ENCODE measurements around the gene SEMA4C.
"Not testable (repeated sequence)": the region's sequence is repeated elsewhere in the genome, so short reads cannot be mapped to it uniquely, and the experiment has no call there.

Gene SEMA4C

GRCh38 chr2:96864343-96865091 lies 5.4 kb downstream of the SEMA4C start:
- no peak for DNase-seq

GRCh38 chr2:96863575-96864342 lies 6.1 kb downstream of the SEMA4C start:
- DNase-seq, result no peak

DNA sequence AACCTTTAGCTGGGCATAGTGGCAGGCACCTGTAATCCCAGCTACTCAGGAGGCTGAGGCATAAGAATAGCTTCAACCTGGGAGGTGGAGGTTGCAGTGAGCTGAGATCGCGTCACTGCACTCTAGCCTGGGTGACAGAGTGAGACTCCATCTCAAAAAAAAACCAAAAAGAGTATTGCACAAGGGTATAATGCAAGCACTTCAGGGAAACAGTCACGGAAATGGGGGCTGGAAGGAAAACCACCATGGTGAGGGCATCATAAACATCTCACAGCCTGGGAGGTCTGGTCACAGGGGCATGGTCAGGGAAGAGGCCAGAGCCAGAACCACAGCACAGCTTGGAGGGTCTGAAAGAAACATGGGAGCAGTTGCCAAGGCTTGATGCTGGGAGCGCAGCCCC lies 6.8 kb downstream of the SEMA4C start:
- not testable (repeated sequence) for DNase-seq

DNA sequence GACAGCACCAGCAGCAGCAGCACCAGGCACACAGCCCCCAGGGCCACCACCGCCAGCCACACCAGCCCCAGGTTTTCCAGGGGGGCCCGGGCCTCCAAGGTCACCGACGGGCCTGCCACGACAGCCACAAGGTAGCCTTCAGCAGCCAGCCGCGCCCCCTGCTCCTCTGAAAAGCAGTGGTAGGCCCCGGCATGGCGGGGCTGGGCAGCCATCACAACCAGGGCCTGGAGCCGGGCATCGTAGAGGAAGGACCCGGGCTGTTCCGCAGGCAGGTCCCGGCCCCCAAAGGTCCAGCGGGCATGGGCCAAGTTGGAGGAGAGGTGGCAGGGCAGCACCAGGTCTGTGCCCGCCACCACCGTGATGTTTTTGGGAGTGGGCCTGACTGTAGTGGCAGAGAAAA lies 8.8 kb downstream of the SEMA4C start:
- no peak for DNase-seq

GRCh38 chr2:96860065-96861029 lies 9.5 kb downstream of the SEMA4C start:
- no peak for DNase-seq

GRCh38 chr2:96859681-96860064 lies 10.2 kb downstream of the SEMA4C start:
- DNase-seq, result no peak

DNA sequence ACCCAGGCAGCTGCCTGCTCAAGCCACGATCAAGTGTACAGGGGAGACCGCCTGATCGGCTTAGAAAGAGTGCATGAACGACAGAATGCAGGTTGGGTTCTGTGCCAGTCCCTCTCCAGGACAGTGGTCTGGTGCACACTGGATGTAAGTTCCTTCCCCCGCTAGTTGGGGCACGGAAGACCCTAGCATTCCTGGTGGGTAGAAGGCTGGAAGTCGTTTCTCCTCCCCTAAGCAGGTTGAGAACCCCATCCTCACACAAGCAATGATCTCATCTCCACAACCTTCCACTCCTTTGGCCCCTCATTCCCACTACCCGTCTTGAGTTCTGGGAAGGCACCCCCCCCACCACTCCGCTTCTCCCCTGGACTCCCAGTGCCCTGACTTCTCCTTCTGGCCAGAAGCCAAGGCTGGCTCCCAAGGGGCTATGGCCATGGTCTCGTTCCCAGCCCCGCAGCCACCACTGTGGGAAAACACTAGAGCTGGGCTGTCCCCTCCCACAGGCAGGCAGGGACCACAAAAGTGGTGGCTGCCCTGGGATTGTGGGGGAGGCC lies 10.7 kb downstream of the SEMA4C start:
- DNase-seq, result no peak

GRCh38 chr2:96857667-96858372 lies 12.1 kb downstream of the SEMA4C start, which contains the start of gene ANKRD39:
Gene ANKRD39, minus strand, starts transcription at chr2:96858016. Its CDS starts 29 bp downstream, at chr2:96857987.
- peak; percentile 97 for DNase-seq

DNA sequence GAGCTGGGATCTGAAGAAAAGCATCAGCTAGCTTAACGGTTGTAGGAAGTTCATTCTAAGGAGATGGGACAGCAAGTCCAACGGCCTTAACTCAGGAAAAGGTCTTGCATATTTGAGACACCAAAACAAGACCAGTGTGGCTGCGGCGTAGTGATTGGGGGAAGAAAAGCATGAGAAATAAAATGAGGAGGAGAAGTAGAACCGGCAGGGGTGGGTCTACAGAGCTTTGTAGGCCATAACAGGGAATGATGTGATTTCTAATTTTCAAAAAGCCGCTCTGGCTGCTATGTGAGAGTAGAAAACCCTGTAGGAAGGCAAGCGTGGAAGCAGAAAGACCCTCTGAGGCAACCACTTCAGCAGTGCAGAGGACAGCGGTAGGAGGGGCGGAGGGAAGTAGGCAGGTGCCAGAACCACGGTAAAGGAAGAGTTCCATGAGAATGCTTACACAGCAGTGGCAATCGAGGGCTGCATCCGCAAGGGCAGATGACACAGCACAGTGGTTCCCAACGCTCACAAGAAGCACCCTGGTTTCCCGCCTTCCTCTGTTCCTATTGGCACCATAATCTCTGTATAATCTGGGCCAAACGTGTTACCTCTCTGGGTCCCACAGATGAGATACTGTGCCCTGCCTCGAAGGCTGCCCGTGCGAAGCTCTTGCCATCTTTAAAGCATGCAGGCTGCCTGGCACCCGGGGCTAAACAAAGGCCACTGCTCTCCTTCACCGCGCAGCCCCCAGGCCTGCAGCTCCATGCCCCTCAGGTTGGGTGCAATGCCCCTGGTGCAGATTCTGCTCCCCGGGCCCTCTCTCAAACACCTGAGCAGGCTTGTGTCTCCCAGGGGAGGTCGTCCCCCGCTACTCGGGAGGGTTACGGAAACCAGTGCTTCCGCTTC lies 12.9 kb downstream of the SEMA4C start:
- no peak for DNase-seq

GRCh38 chr2:96853321-96853720 lies 16.6 kb downstream of the SEMA4C start:
- no peak for DNase-seq

DNA sequence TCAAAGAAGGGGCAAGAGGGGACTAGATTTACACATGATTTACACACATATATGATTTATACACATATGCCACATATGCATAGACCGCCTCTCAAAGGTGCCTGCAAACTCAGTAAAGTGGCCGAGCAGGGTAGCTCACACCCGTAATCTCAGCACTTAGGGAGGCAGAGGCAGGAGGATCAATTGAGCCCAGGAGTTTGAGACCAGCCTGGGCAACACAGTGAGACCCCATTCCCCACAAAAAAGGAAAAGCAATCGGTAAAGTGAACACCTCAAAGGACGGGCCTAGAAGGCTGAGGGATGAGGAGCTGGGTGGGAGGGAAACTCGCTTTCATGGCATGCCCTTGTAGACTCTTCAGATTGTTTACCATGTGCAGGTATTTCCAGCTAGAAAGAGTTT lies 17.2 kb downstream of the SEMA4C start:
- DNase-seq, result no peak

GRCh38 chr2:96848264-96848663 lies 21.6 kb downstream of the SEMA4C start:
- no peak for DNase-seq

- DNase-seq, result no peak
Measured at GRCh38 chr2:96847586-96847985, 22.3 kb downstream of the SEMA4C start.

- no peak for DNase-seq
Measured at GRCh38 chr2:96846825-96847224, 23.1 kb downstream of the SEMA4C start.

- DNase-seq, result no peak
Measured at GRCh38 chr2:96844405-96844808, 25.5 kb downstream of the SEMA4C start.

DNA sequence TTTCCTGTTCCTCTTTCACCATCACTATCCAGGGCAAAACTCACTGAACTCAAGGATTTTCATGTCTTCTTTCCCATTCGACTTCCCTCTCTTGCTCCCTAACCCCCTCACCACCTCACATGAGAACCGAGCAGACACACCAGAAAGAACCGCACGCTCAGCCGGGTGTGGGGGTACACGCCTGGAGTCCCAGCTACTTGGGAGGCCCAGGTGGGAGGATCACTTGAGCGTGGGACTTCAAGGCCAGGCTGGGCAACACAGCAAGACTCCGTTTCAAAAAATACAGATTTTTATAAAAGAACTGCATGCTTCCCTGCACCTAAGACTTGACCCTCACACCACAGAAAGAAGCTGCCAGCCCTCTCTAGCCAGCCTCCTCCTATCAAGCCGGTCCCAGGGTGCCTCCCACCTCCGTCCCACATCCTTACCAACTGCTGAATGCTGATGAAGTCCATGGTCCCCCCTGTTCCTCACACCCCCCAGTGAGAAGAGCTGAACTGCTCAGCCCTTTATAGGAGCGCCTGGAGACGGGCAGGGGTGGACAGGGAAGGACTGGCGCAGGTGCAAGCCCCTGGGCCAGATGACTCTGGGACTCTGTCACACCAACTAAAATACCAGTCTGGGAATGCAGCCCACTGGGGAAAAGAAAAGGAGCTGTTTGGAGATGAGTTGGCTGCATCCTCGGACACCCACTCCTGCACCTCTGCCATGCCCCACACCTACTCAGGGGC lies 26.2 kb downstream of the SEMA4C start, which contains the start of gene ANKRD23:
Gene ANKRD23 (minus strand): TSS at position 484 of the 731 bp plus-strand sequence. CDS start 29 bp downstream, at position 455.
- no peak for DNase-seq

GRCh38 chr2:96842600-96842999 lies 27.3 kb downstream of the SEMA4C start:
- no peak for DNase-seq

- no peak for DNase-seq
Measured at GRCh38 chr2:96841701-96842495, 28.0 kb downstream of the SEMA4C start.

Data from NCI-H2171 (cell line).